OCI-LY7 (cell line): ENCODE measurements around the gene PARD3.

Experiments
- EZH2phosphoT487 ChIP-seq: fragments of 200-600 bp; sonication (generic); IDR thresholded peaks from 2 replicates; pipeline ENCODE4 v1.6.1; 2018; ENCODE audit warnings: low read depth, borderline replicate concordance, mild to moderate bottlenecking, mixed run types, antibody characterized with exemption, low read length, moderate library complexity, mixed read lengths
- TF ChIP-seq, protein P1 (sequence below): fragments of 200-600 bp; sonication (generic); conservative IDR thresholded peaks from 2 replicates; pipeline ENCODE4 v1.5.1; 2014; ENCODE audit warnings: mild to moderate bottlenecking, antibody characterized with exemption, low read length, moderate library complexity, mixed read lengths

DNA sequence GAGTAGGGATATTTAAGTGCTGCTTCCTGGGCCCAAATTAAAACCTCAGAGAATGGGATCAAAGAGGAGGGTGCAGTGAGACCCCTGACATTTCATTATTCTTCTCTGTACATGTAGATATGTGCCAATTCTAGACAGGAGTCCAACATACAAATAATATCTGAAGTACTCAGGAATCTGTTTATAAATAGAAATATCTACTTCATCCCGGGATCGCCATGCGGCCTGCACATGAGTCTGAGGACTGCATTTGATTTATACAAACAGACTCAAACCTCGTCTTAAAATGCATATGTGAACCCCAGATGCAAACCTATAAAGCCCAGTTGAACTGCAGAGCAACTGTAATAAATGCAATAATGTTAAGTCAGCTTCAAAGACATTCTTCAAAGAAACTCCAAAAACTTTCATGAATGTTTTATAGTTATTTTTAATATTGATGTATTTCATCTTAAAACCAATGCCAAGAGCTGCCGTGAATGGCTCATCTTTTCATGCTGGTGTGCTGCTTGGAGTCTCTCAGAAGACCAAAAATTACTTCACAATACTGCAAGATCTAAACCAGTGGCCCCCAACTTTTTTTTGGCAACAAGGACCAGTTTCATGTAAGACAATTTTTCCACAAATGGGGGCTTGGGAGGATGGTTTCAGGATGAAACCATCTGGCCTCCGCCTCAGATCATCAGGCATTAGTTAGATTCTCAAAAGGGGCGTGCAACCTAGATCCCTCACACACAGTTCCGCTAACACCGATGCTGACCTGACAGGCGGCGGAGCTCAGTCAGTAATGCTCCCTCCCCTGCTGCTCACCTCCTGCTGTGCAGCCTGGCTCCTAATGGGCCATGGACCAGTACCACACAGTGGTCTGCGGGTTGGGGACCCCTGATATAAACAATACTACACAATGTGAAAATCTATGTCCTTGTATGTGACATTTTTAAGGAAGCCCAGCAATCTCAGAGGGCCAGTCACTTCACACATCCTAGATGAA is 166.9 kb downstream of the PARD3 start:
- TF ChIP-seq, protein P1, sequence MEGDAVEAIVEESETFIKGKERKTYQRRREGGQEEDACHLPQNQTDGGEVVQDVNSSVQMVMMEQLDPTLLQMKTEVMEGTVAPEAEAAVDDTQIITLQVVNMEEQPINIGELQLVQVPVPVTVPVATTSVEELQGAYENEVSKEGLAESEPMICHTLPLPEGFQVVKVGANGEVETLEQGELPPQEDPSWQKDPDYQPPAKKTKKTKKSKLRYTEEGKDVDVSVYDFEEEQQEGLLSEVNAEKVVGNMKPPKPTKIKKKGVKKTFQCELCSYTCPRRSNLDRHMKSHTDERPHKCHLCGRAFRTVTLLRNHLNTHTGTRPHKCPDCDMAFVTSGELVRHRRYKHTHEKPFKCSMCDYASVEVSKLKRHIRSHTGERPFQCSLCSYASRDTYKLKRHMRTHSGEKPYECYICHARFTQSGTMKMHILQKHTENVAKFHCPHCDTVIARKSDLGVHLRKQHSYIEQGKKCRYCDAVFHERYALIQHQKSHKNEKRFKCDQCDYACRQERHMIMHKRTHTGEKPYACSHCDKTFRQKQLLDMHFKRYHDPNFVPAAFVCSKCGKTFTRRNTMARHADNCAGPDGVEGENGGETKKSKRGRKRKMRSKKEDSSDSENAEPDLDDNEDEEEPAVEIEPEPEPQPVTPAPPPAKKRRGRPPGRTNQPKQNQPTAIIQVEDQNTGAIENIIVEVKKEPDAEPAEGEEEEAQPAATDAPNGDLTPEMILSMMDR: no peak
- no peak for TF ChIP-seq EZH2phosphoT487
